NCI-H2029 (cell line): Measurements from ENCODE around the gene FYTTD1.

Source experiments
- DNase-seq: peaks from one replicate; lab custom pipeline; 2025; lab: John Stamatoyannopoulos, UW

The FYTTD1 gene

GRCh38 chr3:197793247-197793646 is 43.6 kb downstream of the FYTTD1 start:
- no peak for DNase-seq

- DNase-seq: no peak
Observed at GRCh38 chr3:197794115-197794514, 44.4 kb downstream of the FYTTD1 start.

- DNase-seq: no peak
Observed at GRCh38 chr3:197795200-197795599, 45.5 kb downstream of the FYTTD1 start.

GRCh38 chr3:197796087-197796486 is 46.4 kb downstream of the FYTTD1 start:
- no peak for DNase-seq

- no peak for DNase-seq
Observed at GRCh38 chr3:197798863-197799262, 49.2 kb downstream of the FYTTD1 start.

GRCh38 chr3:197800379-197800778 is 50.7 kb downstream of the FYTTD1 start:
- DNase-seq: no peak

- DNase-seq: no peak
Observed at GRCh38 chr3:197801891-197802778, 52.5 kb downstream of the FYTTD1 start.

- DNase-seq: no peak
Observed at GRCh38 chr3:197802779-197803459, 53.2 kb downstream of the FYTTD1 start.

GRCh38 chr3:197804511-197804910 is 54.8 kb downstream of the FYTTD1 start:
- no peak for DNase-seq

GRCh38 chr3:197807969-197808587 is 58.4 kb downstream of the FYTTD1 start:
- no peak for DNase-seq

- DNase-seq: no peak
Observed at GRCh38 chr3:197809356-197810020, 59.8 kb downstream of the FYTTD1 start.

- DNase-seq: no peak
Observed at GRCh38 chr3:197810901-197811300, 61.2 kb downstream of the FYTTD1 start.

- DNase-seq: no peak
Observed at GRCh38 chr3:197811343-197811742, 61.7 kb downstream of the FYTTD1 start.

GRCh38 chr3:197814372-197814771 is 64.7 kb downstream of the FYTTD1 start:
- DNase-seq: no peak

GRCh38 chr3:197820550-197821335 is 71.1 kb downstream of the FYTTD1 start:
- DNase-seq: no peak

GRCh38 chr3:197829397-197830045 is 79.8 kb downstream of the FYTTD1 start:
- no peak for DNase-seq

GRCh38 chr3:197830308-197830966 is 80.8 kb downstream of the FYTTD1 start:
- no peak for DNase-seq

- DNase-seq: no peak
Observed at GRCh38 chr3:197830967-197831313, 81.3 kb downstream of the FYTTD1 start.

GRCh38 chr3:197833930-197834715 is 84.4 kb downstream of the FYTTD1 start:
- DNase-seq: no peak

- no peak for DNase-seq
Observed at GRCh38 chr3:197835509-197835908, 85.8 kb downstream of the FYTTD1 start.
